MM.1S (cell line): Measurements from ENCODE around the gene RPUSD4.

Source experiments
- EZH2 ChIP-seq: fragments of 300-600 bp; sonication (generic); optimal IDR thresholded peaks from 2 replicates; pipeline ENCODE3; 2017; ENCODE audit warnings: low read depth, mild to moderate bottlenecking, antibody characterized with exemption, low read length, mixed read lengths
- TF ChIP-seq, protein P1 (sequence below): fragments of 300-600 bp; sonication (generic); IDR thresholded peaks from 2 replicates; pipeline ENCODE4 v1.5.1; 2016; ENCODE audit warnings: antibody characterized with exemption, low read length, mixed read lengths

DNA sequence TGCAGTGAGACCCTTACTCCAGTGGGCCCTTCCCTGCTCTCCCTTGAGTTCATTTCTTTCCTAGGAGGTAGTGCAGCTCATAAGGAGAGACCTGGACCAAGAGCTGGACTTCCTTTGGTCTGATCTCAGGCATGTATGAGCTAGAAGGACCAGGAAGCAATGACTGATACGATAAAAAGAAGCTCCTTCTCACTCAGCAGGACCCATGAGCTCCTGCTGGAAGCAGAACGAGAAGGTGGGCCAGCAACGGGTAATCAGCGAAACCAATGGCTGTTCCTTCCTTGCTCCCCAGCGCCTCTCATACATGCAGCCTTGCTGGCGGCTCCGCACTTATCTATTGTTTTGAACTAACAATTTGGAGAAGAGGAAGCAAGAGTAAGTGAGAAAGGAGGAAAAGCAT, 56.8 kb downstream of the RPUSD4 start:
- TF ChIP-seq, protein P1, sequence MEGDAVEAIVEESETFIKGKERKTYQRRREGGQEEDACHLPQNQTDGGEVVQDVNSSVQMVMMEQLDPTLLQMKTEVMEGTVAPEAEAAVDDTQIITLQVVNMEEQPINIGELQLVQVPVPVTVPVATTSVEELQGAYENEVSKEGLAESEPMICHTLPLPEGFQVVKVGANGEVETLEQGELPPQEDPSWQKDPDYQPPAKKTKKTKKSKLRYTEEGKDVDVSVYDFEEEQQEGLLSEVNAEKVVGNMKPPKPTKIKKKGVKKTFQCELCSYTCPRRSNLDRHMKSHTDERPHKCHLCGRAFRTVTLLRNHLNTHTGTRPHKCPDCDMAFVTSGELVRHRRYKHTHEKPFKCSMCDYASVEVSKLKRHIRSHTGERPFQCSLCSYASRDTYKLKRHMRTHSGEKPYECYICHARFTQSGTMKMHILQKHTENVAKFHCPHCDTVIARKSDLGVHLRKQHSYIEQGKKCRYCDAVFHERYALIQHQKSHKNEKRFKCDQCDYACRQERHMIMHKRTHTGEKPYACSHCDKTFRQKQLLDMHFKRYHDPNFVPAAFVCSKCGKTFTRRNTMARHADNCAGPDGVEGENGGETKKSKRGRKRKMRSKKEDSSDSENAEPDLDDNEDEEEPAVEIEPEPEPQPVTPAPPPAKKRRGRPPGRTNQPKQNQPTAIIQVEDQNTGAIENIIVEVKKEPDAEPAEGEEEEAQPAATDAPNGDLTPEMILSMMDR: no peak
- no peak for TF ChIP-seq EZH2
